ENCODE results near the gene CREG1. TPM values are rescaled to one million over a fixed set of nuclear protein-coding genes. Genes with fewer than 3 reads are reported as not detected.
"Not testable (repeated sequence)": the region's sequence is repeated elsewhere in the genome, so short reads cannot be mapped to it uniquely, and the experiment has no call there.

Gene CREG1
- total and polyA plus RNA-seq, 7 donors: 19.2 to 118 (median 35.5) TPM

GRCh38 chr1:167562702-167563101 is 9.1 kb upstream of the CREG1 start:
- Histone ChIP-seq H3K4me3 (no peak overlapping the region), H3K4me1 (no peaks in the 10 kb centered on the region), H3K27ac (no peak overlapping the region), H3K9me3 (no peaks in the 10 kb centered on the region), H3K27me3 (ENCODE audit: insufficient read depth in 3 of 3, low read length in 2 of 3) (no peaks in the 10 kb centered on the region), H3K36me3 (ENCODE audit: insufficient read depth in 1 of 2, low read depth in 1 of 2) (no peaks in the 10 kb centered on the region)
- WGBS, 3 donors: 83 to 96% (median 90%) methylated on average over 1 of the region's 1 CpG
- ATAC-seq (no peak), DNase-seq (no peak)
- TF ChIP-seq CTCF (IDR thresholded peaks at IDR 0.05): no peak
- intact Hi-C loops (cut with DNase I): no loop called here

GRCh38 chr1:167561753-167562152 is 8.2 kb upstream of the CREG1 start:
- Histone ChIP-seq H3K9me3 (no peaks in the 10 kb centered on the region), H3K36me3 (ENCODE audit: insufficient read depth in 1 of 2, low read depth in 1 of 2) (no peaks in the 10 kb centered on the region), H3K4me1 (peaks cover 5% of the 10 kb centered on the region), H3K27me3 (ENCODE audit: insufficient read depth in 3 of 3, low read length in 2 of 3) (no peaks in the 10 kb centered on the region), H3K4me3 (no peak overlapping the region), H3K27ac (no peak overlapping the region)
- intact Hi-C loops (cut with DNase I): no loop called here
- ATAC-seq: no peak
- DNase-seq: no peak
- WGBS, 3 donors: 84 to 96% (median 94%) methylated on average over 6 of the region's 6 CpGs
- no peak for TF ChIP-seq CTCF (IDR thresholded peaks at IDR 0.05)

- H3K36me3 ChIP-seq (ENCODE audit: insufficient read depth in 1 of 2, low read depth in 1 of 2): no peaks in the 10 kb centered on the region
- intact Hi-C loops (cut with DNase I): no loop called here
- ATAC-seq (peak; percentile 63 to 86 (median 80)), DNase-seq (peak; percentile 69 to 80)
- H3K27me3 ChIP-seq (ENCODE audit: insufficient read depth in 3 of 3, low read length in 2 of 3): no peaks in the 10 kb centered on the region
- H3K4me3 ChIP-seq: no peak overlapping the region
- H3K4me1 ChIP-seq: peaks cover 37% of the 10 kb centered on the region
- TF ChIP-seq CTCF (IDR thresholded peaks at IDR 0.05): peak; percentile 85
- H3K27ac ChIP-seq: peak overlapping the region; percentile 92
- H3K9me3 ChIP-seq: no peaks in the 10 kb centered on the region
- WGBS, 3 donors: 9 to 12% (median 10%) methylated on average over 5 of the region's 5 CpGs
Measured at GRCh38 chr1:167555971-167556714, 2.6 kb upstream of the CREG1 start.

- intact Hi-C loops (cut with DNase I): not testable (repeated sequence)
Measured at GRCh38 chr1:167555072-167555471, 1.5 kb upstream of the CREG1 start.

GRCh38 chr1:167554028-167554779 is 642 bp upstream of the CREG1 start:
- peaks cover 41% of the 10 kb centered on the region for H3K4me1 ChIP-seq
- 12 to 14% (median 13%) methylated on average over 15 of the region's 15 CpGs for WGBS, 3 donors
- no peak for TF ChIP-seq CTCF (IDR thresholded peaks at IDR 0.05)
- H3K27me3 ChIP-seq (ENCODE audit: insufficient read depth in 3 of 3, low read length in 2 of 3): no peaks in the 10 kb centered on the region
- intact Hi-C loops (cut with DNase I): no loop called here
- peak overlapping the region; percentile 92 for H3K27ac ChIP-seq
- H3K9me3 ChIP-seq: no peaks in the 10 kb centered on the region
- peak overlapping the region; percentile 92 for H3K4me3 ChIP-seq
- ATAC-seq: no peak
- no peak for DNase-seq
- H3K36me3 ChIP-seq (ENCODE audit: insufficient read depth in 1 of 2, low read depth in 1 of 2): no peaks in the 10 kb centered on the region

More at GRCh38 chr1:167555072-167555471, 1.5 kb upstream of the CREG1 start:
- not testable (repeated sequence) for H3K4me3 ChIP-seq; DNase-seq; H3K9me3 ChIP-seq; ATAC-seq; H3K36me3 ChIP-seq (ENCODE audit: insufficient read depth in 1 of 2, low read depth in 1 of 2); H3K27me3 ChIP-seq (ENCODE audit: insufficient read depth in 3 of 3, low read length in 2 of 3)
- 93 to 100% (median 97%) methylated on average over 1 of the region's 1 CpG for WGBS, 3 donors
- peak overlapping the region; percentile 92 for H3K27ac ChIP-seq
- H3K4me1 ChIP-seq: peaks cover 41% of the 10 kb centered on the region
